NCI-H345 treated with DMSO at 0.1 percent for 48 hours (cell line): Measurements from ENCODE around the gene C16orf92.
"Not testable (repeated sequence)": the region's sequence is repeated elsewhere in the genome, so short reads cannot be mapped to it uniquely, and the experiment has no call there.

Experiments
- DNase-seq: peaks from one replicate; lab custom pipeline; 2025; ENCODE audit not compliant: unreplicated experiment; lab: John Stamatoyannopoulos, UW

C16orf92 gene

DNA sequence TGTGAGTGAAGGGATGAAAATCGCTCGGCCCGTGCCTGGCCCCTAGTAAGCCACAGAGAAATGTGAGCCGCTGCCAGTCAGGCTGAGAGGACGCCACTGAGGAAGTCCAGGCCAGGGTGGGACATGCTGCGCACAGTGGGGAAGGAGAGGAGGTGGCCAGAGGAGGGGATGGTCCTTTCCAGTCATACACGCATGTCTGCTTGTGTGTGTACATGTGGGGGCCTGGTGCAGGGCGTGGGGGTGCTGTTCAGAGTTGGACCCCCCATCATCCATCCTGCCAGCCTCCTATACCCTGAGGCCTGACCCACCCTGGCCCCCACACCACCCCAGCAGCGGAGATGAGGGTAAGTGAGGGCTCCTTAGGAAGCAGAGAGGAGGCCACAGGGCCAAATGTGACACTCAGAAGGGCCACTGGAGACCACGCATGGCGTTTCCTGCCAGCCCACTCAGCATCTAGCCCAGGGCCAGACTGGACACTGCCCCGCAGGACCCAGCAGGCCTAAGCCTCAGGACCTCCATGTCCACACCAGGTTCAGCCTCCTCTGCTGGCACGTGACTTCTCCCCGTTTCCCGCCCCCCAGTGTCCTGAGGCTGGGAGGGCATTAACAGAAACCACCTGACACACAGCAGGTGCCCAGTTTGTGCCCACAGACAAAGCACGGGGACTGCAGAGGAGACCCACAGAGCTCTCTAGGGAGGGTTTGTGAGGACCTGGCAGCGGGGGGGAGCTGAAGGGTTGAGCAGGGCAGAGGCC is 19.2 kb upstream of the C16orf92 start:
- no peak for DNase-seq

GRCh38 chr16:30004424-30004776 is 18.6 kb upstream of the C16orf92 start:
- peak; percentile 71 for DNase-seq

DNA sequence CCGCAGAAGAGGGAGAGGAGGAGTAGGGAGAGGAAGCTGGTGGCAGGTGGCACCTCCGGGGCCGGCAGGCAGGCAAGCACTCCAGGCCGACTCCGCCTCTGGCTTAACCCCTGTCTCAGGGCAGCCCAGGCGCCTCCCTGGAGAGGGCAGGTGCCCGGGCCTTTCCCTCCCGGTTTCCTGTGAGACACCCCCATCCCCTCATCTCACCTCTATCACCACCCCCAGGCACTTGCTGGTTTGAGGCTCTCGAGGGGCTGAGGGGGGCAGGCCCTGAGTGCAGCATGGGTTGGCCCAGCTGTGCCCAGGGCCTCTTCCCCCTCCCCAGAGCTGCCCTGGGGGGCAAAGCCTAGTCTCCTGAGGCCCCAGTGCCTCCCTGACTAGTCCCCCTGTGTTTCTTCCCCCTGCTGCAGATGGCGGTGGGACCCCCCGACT is 18.2 kb upstream of the C16orf92 start:
- DNase-seq: no peak

- no peak for DNase-seq
These were observed 17.5 kb upstream of the C16orf92 start for GRCh38 chr16:30005341-30006094.

GRCh38 chr16:30006095-30006473 is 16.9 kb upstream of the C16orf92 start:
- no peak for DNase-seq

DNA sequence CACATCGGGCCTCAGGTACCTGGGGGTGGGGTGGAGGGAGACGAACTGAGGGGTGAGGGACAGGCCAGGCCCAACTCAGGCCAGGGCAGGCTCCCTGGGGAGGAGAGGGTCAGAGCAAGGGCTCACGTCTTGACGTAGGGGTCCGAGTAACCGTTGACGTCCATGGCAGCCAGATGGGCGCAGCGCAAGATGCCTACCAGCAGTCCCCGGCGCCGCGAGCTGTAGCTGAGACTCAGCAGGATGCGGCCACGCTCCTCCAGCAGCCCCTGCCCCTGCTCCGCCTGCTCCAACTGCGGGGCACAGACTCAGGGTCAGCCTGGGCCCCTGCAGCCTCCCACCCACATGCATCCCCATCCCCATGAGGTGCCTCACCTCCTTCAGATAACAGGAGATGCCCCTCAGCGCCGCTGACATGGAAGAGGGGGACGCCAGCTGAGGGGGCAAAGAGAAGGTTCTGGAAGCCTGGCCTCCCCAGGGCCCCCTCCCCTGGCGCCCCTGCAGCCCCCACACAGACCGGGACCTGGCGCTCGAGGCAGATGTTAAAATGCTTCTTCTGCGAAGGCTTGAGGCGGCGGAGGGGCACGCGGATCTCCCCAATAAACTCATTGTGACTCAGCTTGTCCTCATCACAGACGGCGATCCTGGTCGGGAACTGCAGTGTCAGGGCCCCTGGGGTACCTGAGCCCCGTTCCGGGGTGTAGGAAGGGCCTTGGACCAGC is 16.2 kb upstream of the C16orf92 start:
- no peak for DNase-seq

- no peak for DNase-seq
These were observed 15.6 kb upstream of the C16orf92 start for GRCh38 chr16:30007378-30007895.

DNA sequence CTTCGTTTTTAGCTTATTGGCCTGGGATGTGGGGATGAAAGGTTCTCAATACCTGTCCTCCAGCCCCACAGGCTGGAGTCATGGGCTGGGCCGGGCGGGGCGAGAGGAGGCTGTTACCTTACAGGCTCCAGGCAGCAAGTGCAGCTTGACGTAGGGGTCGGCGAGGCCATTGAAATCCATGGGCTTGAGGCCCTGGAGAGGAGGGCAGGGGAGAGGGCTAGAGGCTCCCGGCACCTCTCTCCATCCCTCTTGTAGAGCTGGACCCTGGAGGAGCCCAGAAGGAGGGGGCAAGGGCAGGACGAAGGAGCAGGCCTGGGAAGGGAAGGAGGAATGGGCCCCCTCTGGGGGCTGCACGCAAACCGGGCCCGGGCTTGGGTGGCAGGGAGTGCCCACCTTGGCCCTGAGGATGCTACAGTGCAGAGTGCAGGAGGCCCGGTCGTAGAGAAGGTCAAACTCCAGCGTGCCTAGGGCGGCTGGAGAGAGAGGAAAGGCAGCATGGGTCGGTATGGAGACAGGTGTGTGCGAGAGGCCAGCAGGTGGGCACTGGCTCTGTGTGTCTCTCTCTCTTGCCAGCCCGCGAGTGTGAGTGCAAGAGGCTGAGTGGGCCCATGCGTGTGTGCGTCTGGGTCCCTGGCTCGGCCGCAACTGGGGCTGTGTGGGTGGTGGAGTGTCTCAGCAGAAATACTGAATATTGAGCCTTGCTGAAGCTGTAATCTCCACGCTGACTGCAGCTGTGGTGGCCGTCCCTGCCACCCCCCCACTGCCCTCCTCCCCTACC is 13.7 kb upstream of the C16orf92 start:
- no peak for DNase-seq

DNA sequence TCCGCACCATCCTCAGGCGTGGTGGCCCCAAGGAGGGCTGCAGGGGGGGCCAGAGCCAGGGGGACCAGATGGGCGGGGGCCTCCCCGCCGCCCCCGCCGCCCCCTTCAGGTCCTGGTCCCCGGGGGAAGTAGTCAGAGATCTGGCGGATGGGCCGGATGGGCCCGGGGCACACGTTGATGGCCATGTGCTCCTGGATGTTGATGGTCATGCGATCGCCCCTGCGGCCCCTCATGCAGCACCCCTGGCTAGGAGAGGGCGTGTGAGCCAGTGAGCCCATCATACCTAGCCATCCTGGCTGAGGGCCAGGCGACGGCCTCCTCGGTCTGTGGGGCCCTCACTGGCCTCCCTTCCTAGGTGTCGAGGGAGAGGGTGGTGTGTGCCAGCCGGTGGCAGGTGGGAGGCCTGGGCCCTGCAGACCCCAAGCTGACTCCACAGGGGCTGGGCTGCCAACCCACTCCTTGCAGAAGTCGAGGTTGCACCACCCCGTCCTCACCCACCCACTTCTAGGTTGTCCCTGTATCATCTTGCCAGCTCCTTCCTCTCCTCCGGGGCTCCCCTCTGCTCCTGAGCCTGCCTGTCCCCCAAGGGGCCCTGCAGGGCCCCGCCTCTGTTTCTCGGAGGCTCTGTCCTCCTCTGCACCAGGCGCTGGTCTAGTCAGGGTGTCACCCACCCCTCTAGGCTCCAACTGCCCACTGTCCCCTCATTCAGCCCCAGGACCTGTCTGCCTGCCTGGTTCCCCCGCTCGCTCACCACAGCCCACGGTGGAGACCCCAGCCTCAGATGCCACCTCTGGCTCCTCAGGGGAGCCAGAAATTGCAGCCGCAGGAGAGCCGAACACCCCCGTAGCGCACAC is 12.8 kb upstream of the C16orf92 start:
- DNase-seq: no peak

DNA sequence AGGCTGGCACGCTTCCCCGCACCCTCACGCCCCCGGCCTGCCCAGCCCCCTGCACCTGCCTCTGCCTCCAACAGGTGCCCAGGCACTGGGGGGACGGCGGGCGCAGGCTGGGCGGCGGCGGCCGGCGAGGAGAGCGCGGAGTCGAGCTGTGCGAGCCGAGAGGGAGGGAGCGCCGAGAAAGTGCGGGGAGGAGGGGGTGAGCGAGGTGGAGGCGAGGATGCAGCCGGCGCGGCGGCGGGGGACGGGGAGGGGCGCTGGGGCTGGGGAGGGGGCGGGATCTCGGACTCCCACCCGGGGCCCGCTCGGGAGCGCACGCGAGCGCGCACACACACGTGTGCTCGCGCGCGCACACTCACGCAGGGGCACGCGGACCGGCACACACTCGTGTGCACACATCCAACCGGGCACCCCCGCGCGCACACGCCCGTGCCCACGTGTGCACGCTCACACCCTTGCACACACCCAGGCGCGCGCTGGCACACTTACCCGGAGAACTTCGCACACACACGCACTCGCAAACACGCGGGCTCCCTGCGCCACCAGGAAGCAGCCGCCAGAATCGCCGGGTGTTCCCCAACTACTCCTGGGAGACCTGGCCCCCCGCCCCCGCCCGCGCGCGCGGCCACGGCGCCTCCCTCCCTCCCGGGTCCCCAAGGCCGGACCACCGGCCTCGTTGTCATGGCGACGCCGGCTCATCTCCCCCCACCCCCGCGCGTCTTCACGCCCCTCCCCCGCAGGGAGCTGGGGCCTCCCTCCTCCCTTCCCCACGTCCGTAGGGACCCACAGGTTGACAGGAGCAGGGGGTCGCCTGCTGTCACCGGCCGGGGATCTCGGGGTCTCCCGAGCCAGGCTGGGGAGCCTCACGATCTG is 11.9 kb upstream of the C16orf92 start, which contains the start of gene DOC2A:
DOC2A (minus strand) TSS at position 184 of the 870 bp plus-strand sequence. CDS start 805 bp downstream, outside the sequence.
- peak; percentile 65 for DNase-seq

GRCh38 chr16:30011714-30012504 is 11.1 kb upstream of the C16orf92 start:
- no peak for DNase-seq

- not testable (repeated sequence) for DNase-seq
These were observed 10.4 kb upstream of the C16orf92 start for GRCh38 chr16:30012598-30012997.

DNA sequence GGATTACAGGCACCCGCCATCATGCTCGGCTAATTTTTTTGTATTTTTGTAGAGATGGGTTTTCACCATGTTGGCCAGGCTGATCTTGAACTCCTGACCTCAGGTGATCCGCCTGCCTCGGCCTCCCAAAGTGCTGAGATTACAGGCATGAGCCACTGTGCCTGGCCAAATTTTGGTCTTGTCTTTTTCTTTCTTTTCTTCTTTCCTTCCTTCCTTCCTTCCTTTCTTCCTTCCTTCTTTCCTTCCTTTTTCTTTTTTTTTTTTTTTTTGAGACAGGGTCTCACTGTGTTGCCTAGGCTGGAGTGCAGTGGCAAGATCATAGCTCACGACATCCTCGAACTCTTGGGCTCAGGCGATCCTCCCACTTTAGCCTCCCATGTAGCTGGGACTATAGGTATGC is 7.5 kb upstream of the C16orf92 start:
- DNase-seq: not testable (repeated sequence)

DNA sequence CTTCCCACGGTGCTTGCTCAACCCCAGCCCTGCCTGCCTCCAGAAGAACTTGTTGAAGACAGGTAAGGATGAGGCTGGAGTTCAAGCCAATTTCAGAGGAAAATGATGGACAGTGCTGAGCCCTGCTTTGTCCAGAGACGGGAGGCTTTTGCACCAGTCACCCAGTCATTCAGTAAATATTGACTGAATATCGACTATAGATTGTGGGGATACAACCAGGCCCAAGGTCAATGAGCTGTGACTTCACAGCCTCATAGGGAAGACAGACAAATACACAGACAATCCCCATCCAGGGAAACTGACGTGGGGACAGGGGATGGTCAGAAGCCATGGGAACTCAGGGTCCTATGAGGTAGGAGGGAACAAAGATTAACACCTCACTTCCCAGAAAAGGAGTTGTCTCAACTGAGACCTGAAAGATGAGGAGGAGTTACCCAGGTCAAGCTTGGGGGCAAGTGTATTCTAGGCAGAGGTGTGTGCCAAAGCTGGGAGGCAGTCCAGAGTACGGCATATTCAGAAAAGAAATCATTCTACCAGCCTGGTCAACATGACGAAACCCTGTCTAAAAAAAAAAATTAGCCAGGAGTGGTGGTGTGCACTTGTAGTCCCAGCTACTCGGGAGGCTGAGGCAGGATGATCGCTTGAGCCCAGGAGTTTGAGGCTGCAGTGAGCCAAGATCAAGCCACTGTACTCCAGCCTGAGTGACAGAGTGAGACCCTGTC is 6.3 kb upstream of the C16orf92 start:
- DNase-seq: no peak

DNA sequence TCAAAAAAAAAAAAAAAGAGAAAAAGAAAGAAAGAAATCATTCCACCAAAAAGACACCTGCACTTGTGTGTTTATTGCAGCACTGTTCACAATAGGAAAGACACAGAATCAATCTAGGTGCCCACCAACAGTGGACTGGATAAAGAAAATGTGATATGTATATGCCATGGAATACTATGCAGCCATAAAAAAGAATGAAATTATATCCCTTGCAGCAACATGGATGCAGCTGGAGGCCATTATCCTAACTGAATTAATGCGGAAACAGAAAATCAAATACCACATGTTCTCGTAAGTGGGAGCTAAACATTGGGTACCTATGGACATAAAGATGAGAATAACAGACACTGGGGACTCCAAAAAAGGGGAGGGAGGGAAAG is 5.7 kb upstream of the C16orf92 start:
- DNase-seq: no peak

- not testable (repeated sequence) for DNase-seq
These were observed 5.1 kb upstream of the C16orf92 start for GRCh38 chr16:30017937-30018336.

- DNase-seq: no peak
These were observed 4.3 kb upstream of the C16orf92 start for GRCh38 chr16:30018731-30019158.
